HCT116 (cell line): ENCODE data around the gene STARD8.

ENCODE experiments used
- ELF1 ChIP-seq: IDR thresholded peaks from 2 replicates; pipeline ENCODE4 v1.6.1; 2012; ENCODE audit warnings: low read depth, borderline replicate concordance
- EZH2 ChIP-seq: fragments of 200-600 bp; sonication (generic); IDR thresholded peaks from 2 replicates; pipeline ENCODE4 v1.6.1; 2017; ENCODE audit warnings: antibody characterized with exemption, mixed run types
- POLR2A ChIP-seq: IDR thresholded peaks from 2 replicates; pipeline ENCODE4 v1.7.0; 2011; ENCODE audit warnings: borderline replicate concordance; ENCODE audit not compliant: insufficient read depth, insufficient read length; ENCODE audit errors: extremely low read depth
- POLR2AphosphoS5 ChIP-seq: IDR thresholded peaks from 2 replicates; pipeline ENCODE4 v1.6.1; 2011; ENCODE audit warnings: mild to moderate bottlenecking, low read depth, low read length, moderate library complexity
- RAD21 ChIP-seq: IDR thresholded peaks from 2 replicates; pipeline ENCODE4 v1.6.1; 2012; ENCODE audit warnings: low read depth, mild to moderate bottlenecking
- TF ChIP-seq, protein P1 (sequence below), 3 experiments: fragments of 200-600 bp in 1 of 3; sonication (generic) in 1 of 3; IDR thresholded peaks in 2 of 3; conservative IDR thresholded peaks in 1 of 3; 2 replicates each; pipeline ENCODE4 v1.5.1; 2012 to 2017; ENCODE audit warnings: low read depth in 2 of 3, low read length in 2 of 3, antibody characterized with exemption in 1 of 3, borderline replicate concordance in 1 of 3, control low read depth in 1 of 3, mild to moderate bottlenecking in 1 of 3, mixed read lengths in 1 of 3, mixed run types in 1 of 3, moderate library complexity in 1 of 3; ENCODE audit not compliant: insufficient read depth in 1 of 3

- TF ChIP-seq POLR2AphosphoS5 (no peak), POLR2A (no peak), ELF1 (no peak), RAD21 (no peak), EZH2 (no peak)
- TF ChIP-seq, protein P1, sequence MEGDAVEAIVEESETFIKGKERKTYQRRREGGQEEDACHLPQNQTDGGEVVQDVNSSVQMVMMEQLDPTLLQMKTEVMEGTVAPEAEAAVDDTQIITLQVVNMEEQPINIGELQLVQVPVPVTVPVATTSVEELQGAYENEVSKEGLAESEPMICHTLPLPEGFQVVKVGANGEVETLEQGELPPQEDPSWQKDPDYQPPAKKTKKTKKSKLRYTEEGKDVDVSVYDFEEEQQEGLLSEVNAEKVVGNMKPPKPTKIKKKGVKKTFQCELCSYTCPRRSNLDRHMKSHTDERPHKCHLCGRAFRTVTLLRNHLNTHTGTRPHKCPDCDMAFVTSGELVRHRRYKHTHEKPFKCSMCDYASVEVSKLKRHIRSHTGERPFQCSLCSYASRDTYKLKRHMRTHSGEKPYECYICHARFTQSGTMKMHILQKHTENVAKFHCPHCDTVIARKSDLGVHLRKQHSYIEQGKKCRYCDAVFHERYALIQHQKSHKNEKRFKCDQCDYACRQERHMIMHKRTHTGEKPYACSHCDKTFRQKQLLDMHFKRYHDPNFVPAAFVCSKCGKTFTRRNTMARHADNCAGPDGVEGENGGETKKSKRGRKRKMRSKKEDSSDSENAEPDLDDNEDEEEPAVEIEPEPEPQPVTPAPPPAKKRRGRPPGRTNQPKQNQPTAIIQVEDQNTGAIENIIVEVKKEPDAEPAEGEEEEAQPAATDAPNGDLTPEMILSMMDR (IDR thresholded peaks at IDR 0.05 in 2 of 3, conservative IDR thresholded peaks at IDR 0.05 in 1 of 3; ENCODE audit: borderline replicate concordance in 1 of 3, insufficient read depth in 1 of 3, low read depth in 2 of 3, low read length in 2 of 3), result no peak
Observed at GRCh38 chrX:68671221-68671620, 23.8 kb downstream of the STARD8 start.
